ENCODE measurements around the gene RAP1B. TPM values are rescaled to one million over a fixed set of nuclear protein-coding genes. Genes with fewer than 3 reads are reported as not detected.
"Not testable (repeated sequence)": the region's sequence is repeated elsewhere in the genome, so short reads cannot be mapped to it uniquely, and the experiment has no call there.

RAP1B gene
- polyA plus RNA-seq, 4 donors = 106 to 271 (median 130) TPM

DNA sequence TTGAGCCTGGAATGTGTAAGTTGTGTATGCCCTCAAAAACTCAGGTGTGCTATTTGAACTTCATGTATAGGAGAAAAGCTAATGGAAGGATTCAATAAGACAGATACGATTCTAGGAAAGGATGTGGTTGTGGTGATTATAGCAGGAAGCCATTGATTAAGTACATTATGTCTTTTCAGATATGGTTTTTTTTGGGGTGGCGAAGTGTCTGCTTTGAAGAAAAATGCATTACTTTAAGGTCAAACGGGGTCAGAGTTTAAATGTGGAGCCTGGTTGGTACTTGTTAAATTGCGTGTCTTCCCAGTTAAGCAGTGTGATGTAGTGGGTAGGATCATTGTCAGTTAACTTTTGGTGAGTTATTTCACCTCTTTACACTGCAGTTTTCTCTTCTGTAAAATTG lies 63.1 kb downstream of the RAP1B start:
- H3K36me3 ChIP-seq (ENCODE audit: control insufficient read depth in 3 of 3, insufficient read depth in 2 of 3, low read depth in 1 of 3, low read length in 3 of 3) = no peaks in the 10 kb centered on the region
- H3K27ac ChIP-seq (ENCODE audit: low read depth in 1 of 3, low read length in 2 of 3) = no peak overlapping the region
- H3K9me3 ChIP-seq (ENCODE audit: control insufficient read depth in 2 of 2, insufficient read depth in 1 of 2, low read depth in 1 of 2, low read length in 1 of 2) = no peaks in the 10 kb centered on the region
- H3K4me3 ChIP-seq (ENCODE audit: low read depth in 1 of 3, low read length in 3 of 3) = no peak overlapping the region
- H3K27me3 ChIP-seq (ENCODE audit: control insufficient read depth in 3 of 3, insufficient read depth in 3 of 3, low read length in 3 of 3) = no peaks in the 10 kb centered on the region
- peak in 1 of 2 donors; percentile 67 for DNase-seq
- no peaks in the 10 kb centered on the region for H3K4me1 ChIP-seq (ENCODE audit: control insufficient read depth in 3 of 3, insufficient read depth in 2 of 3, low read depth in 1 of 3, low read length in 2 of 3)
- FAIRE-seq = no peak
- 59 to 76% (median 62%) methylated on average over 4 of the region's 4 CpGs for WGBS, 3 donors

DNA sequence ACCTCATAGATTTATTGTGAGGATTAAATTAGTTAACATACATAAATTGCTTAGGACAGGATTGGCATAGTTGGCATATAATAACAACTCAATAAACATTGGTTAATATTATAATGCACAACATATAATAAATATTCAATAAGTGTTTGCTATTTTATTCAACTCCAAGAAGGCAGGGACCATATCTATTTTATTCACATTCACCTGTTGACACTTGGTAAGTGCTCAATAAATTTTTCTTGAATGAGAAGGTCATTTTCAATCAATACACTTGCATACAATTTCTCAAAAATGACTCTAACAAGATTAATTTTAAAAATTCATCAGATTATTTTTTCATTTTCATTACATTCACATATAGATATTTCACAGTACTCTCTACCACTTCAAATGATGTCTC lies 63.7 kb downstream of the RAP1B start:
- Histone ChIP-seq H3K27ac (ENCODE audit: low read depth in 1 of 3, low read length in 2 of 3) (no peak overlapping the region), H3K36me3 (ENCODE audit: control insufficient read depth in 3 of 3, insufficient read depth in 2 of 3, low read depth in 1 of 3, low read length in 3 of 3) (no peaks in the 10 kb centered on the region), H3K27me3 (ENCODE audit: control insufficient read depth in 3 of 3, insufficient read depth in 3 of 3, low read length in 3 of 3) (no peaks in the 10 kb centered on the region), H3K4me1 (ENCODE audit: control insufficient read depth in 3 of 3, insufficient read depth in 2 of 3, low read depth in 1 of 3, low read length in 2 of 3) (no peaks in the 10 kb centered on the region), H3K9me3 (ENCODE audit: control insufficient read depth in 2 of 2, insufficient read depth in 1 of 2, low read depth in 1 of 2, low read length in 1 of 2) (no peaks in the 10 kb centered on the region), H3K4me3 (ENCODE audit: low read depth in 1 of 3, low read length in 3 of 3) (no peak overlapping the region)
- no peak for DNase-seq
- peak; percentile 15 for FAIRE-seq

DNA sequence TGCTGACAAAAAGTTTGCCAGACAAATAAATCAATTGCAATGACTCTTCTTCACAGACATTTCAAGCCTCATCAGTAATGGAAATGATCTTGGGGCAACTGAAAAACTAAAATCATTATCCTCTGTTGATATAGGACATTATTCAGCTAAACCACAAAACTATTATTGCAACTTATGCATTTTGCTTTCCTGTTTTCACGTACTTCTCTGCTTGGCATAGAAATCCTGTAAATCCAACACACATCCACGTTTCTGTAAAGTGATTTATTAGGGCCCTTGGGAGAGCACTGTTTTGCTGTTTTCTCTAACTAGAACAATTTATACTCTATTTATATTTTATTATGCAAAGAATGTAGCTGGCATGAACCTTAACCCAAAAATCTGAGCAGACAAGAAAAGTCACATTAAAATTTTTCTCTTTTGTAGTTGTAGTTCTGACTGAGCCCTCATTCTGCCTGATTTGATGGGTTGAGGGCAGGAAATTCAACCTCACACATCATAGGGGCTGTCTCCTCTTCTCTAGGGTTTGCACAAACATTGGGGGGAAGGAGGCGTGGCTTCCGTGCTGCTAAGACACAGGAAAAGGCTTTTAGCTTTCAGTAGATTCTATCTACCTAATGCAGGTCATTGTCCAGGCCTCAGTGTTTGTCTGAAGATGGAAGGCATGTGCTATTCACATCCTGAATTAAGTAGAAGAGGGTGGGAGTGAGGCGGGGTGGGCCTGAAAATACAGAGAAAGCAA lies 64.6 kb downstream of the RAP1B start:
- peak overlapping the region in 1 of 3 donors; percentile 68 for H3K27ac ChIP-seq (ENCODE audit: low read depth in 1 of 3, low read length in 2 of 3)
- H3K4me3 ChIP-seq (ENCODE audit: low read depth in 1 of 3, low read length in 3 of 3) = no peak overlapping the region
- DNase-seq (peak in 1 of 2 donors; percentile 75), FAIRE-seq (no peak)
- no peaks in the 10 kb centered on the region for H3K9me3 ChIP-seq (ENCODE audit: control insufficient read depth in 2 of 2, insufficient read depth in 1 of 2, low read depth in 1 of 2, low read length in 1 of 2)
- H3K36me3 ChIP-seq (ENCODE audit: control insufficient read depth in 3 of 3, insufficient read depth in 2 of 3, low read depth in 1 of 3, low read length in 3 of 3) = no peaks in the 10 kb centered on the region
- 36 to 58% (median 53%) methylated on average over 5 of the region's 5 CpGs for WGBS, 3 donors
- no peaks in the 10 kb centered on the region for H3K27me3 ChIP-seq (ENCODE audit: control insufficient read depth in 3 of 3, insufficient read depth in 3 of 3, low read length in 3 of 3)
- no peaks in the 10 kb centered on the region for H3K4me1 ChIP-seq (ENCODE audit: control insufficient read depth in 3 of 3, insufficient read depth in 2 of 3, low read depth in 1 of 3, low read length in 2 of 3)

DNA sequence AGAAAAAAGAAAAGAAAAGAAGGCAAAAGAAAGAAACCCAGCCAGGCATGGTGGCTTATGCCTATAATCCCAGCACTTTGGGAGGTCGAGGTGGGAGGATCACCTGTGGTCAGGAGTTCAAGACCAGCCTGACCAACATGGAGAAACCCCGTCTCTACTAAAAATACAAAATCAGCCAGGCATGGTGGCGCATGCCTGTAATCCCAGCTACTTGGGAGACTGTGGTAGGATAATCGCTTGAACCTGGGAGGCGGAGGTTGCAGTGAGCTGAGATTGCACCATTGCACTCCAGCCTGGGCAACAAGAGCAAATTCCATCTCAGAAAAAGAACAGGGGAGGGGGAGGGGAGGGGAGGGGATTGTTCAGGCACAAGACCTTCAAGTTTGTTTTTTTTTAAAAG lies 66.2 kb downstream of the RAP1B start:
- DNase-seq; H3K27me3 ChIP-seq (ENCODE audit: control insufficient read depth in 3 of 3, insufficient read depth in 3 of 3, low read length in 3 of 3); FAIRE-seq; H3K9me3 ChIP-seq (ENCODE audit: control insufficient read depth in 2 of 2, insufficient read depth in 1 of 2, low read depth in 1 of 2, low read length in 1 of 2); H3K4me3 ChIP-seq (ENCODE audit: low read depth in 1 of 3, low read length in 3 of 3); H3K4me1 ChIP-seq (ENCODE audit: control insufficient read depth in 3 of 3, insufficient read depth in 2 of 3, low read depth in 1 of 3, low read length in 2 of 3); H3K36me3 ChIP-seq (ENCODE audit: control insufficient read depth in 3 of 3, insufficient read depth in 2 of 3, low read depth in 1 of 3, low read length in 3 of 3); H3K27ac ChIP-seq (ENCODE audit: low read depth in 1 of 3, low read length in 2 of 3): not testable (repeated sequence)
- WGBS, 3 donors = 90 to 95% (median 93%) methylated on average over 5 of the region's 5 CpGs

DNA sequence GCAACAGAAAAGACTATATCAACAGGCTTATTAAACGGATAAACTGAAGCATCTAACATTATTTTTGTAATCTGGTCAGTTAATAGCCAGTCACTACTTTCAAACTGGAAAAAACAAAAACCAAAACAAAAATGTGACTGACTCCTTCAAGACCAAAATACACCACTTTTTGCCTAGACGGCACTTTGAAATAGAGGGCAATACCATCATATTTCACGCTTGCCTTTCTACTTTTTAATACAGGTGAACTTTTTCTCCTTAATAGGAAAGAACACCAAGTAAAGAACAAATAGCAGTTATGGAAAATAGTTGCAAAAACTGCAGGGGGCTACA lies 75.5 kb downstream of the RAP1B start:
- Histone ChIP-seq H3K36me3 (ENCODE audit: control insufficient read depth in 3 of 3, insufficient read depth in 2 of 3, low read depth in 1 of 3, low read length in 3 of 3) (peaks cover 0 to 7% (median 5%) of the 10 kb centered on the region in 3 donors), H3K4me1 (ENCODE audit: control insufficient read depth in 3 of 3, insufficient read depth in 2 of 3, low read depth in 1 of 3, low read length in 2 of 3) (peaks cover 2 to 18% (median 5%) of the 10 kb centered on the region in 3 donors), H3K9me3 (ENCODE audit: control insufficient read depth in 2 of 2, insufficient read depth in 1 of 2, low read depth in 1 of 2, low read length in 1 of 2) (no peaks in the 10 kb centered on the region), H3K27me3 (ENCODE audit: control insufficient read depth in 3 of 3, insufficient read depth in 3 of 3, low read length in 3 of 3) (no peaks in the 10 kb centered on the region), H3K27ac (ENCODE audit: low read depth in 1 of 3, low read length in 2 of 3) (peak overlapping the region; percentile 92 to 96 (median 96)), H3K4me3 (ENCODE audit: low read depth in 1 of 3, low read length in 3 of 3) (peak overlapping the region; percentile 59 to 96 (median 60))
- 6 to 30% (median 17%) methylated on average over 3 of the region's 3 CpGs for WGBS, 3 donors
- no peak for DNase-seq
- FAIRE-seq = no peak

DNA sequence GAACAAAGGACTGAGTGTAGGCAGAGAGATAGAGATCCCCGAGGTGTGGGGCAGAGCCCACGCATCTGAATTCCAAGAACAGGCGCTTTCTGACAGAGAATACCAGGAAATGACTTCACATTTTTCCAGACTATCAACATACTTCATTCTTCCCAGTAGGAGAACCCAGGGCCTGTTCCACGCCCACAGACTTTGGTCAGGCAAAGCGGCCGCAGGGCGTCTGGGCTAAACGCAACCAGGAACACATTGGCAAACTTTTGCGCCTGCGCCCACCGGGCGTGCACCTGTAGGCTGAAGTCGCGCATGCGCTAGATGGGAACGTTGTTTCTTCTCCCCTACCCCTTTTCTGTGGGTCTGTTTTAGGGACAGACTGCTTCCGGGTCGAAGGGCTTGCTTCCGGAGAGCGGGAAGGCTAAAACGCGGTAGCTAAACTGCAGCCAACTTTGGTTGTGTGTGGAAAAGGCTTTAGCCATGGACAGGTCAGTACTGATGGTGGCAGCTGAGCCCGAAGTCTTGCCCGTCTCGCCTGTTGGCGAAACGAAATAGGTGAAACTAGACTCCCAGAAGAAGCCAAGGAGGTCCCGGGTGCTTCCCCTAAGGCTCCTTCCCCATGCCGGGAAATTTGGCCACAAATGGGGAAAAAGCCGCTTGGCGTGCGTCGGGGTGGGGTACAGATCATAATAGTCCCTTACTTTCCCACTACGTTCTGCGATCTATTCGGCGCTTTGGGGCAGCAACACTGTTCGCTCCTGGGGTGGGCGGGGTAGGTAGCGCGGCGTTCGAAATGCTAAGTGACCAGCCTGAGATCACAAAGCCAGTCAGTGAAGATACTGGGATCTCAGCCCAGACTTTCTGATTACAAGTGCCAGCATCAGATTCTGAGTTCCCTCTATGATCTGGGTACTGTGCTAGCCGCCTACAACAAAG lies 76.2 kb downstream of the RAP1B start, which contains the start of gene NUP107:
TSS of gene NUP107 (plus strand) at position 384 of the 927 bp plus-strand sequence. CDS start at position 472, 88 bp downstream.
- Histone ChIP-seq H3K27ac (ENCODE audit: low read depth in 1 of 3, low read length in 2 of 3) (peak within 1 kb of the TSS; percentile 92 to 96 (median 96)), H3K4me3 (ENCODE audit: low read depth in 1 of 3, low read length in 3 of 3) (peak within 1 kb of the TSS; percentile 59 to 96 (median 60)), H3K36me3 (ENCODE audit: control insufficient read depth in 3 of 3, insufficient read depth in 2 of 3, low read depth in 1 of 3, low read length in 3 of 3) (peaks cover 0 to 12% (median 6%) of the 10 kb centered on the region in 3 donors), H3K9me3 (ENCODE audit: control insufficient read depth in 2 of 2, insufficient read depth in 1 of 2, low read depth in 1 of 2, low read length in 1 of 2) (no peaks in the 10 kb centered on the region), H3K4me1 (ENCODE audit: control insufficient read depth in 3 of 3, insufficient read depth in 2 of 3, low read depth in 1 of 3, low read length in 2 of 3) (peaks cover 2 to 18% (median 5%) of the 10 kb centered on the region in 3 donors), H3K27me3 (ENCODE audit: control insufficient read depth in 3 of 3, insufficient read depth in 3 of 3, low read length in 3 of 3) (no peaks in the 10 kb centered on the region)
- DNase-seq = peak; percentile 100
- WGBS, 3 donors = 0 to 1% (median 0%) methylated on average over 44 of the region's 44 CpGs
- FAIRE-seq = no peak

DNA sequence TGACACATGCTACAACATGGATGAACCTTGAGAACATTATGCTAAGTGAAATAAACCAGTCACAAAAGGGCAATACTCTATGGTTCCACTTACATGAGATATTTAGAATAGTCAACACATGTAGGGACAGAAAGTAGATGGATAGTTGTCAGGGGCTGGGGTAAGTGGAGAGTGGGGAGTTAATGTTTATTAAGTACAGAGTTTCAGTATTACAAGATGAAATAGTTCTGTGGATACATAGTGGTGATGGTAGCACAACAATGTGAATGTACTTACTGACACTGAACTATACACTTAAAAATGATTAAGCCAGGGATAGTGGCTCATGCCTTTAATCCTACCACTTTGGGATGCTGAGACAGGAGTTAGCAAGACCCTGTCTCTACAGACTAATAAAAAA lies 84.8 kb downstream of the RAP1B start:
- H3K9me3 ChIP-seq (ENCODE audit: control insufficient read depth in 2 of 2, insufficient read depth in 1 of 2, low read depth in 1 of 2, low read length in 1 of 2) = no peaks in the 10 kb centered on the region
- H3K27ac ChIP-seq (ENCODE audit: low read depth in 1 of 3, low read length in 2 of 3) = no peak overlapping the region
- H3K4me1 ChIP-seq (ENCODE audit: control insufficient read depth in 3 of 3, insufficient read depth in 2 of 3, low read depth in 1 of 3, low read length in 2 of 3) = no peaks in the 10 kb centered on the region
- H3K36me3 ChIP-seq (ENCODE audit: control insufficient read depth in 3 of 3, insufficient read depth in 2 of 3, low read depth in 1 of 3, low read length in 3 of 3) = peaks cover 17 to 47% (median 20%) of the 10 kb centered on the region in 3 donors
- no peaks in the 10 kb centered on the region for H3K27me3 ChIP-seq (ENCODE audit: control insufficient read depth in 3 of 3, insufficient read depth in 3 of 3, low read length in 3 of 3)
- no peak overlapping the region for H3K4me3 ChIP-seq (ENCODE audit: low read depth in 1 of 3, low read length in 3 of 3)
- no peak for DNase-seq
- FAIRE-seq = no peak

DNA sequence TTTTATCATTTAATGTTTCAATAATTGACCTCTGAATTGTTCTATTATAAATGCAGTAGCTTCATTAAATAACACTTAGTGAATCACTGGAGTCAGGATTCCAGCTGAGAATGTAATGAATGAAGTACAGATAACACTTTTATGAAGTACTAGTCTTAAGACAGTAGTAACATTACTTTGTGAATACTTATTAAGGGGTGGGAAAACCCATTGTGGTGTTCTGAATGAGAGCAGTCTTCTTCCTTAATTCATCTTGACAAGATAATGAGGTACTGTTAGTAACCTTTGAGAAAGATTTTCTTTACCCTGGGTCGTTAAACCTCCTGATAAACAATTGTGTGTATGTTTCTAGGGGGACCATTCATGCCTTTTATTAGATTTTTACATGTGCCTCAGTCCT lies 88.8 kb downstream of the RAP1B start:
- no peaks in the 10 kb centered on the region for H3K27me3 ChIP-seq (ENCODE audit: control insufficient read depth in 3 of 3, insufficient read depth in 3 of 3, low read length in 3 of 3)
- peaks cover 12 to 46% (median 12%) of the 10 kb centered on the region in 3 donors for H3K36me3 ChIP-seq (ENCODE audit: control insufficient read depth in 3 of 3, insufficient read depth in 2 of 3, low read depth in 1 of 3, low read length in 3 of 3)
- H3K4me3 ChIP-seq (ENCODE audit: low read depth in 1 of 3, low read length in 3 of 3) = no peak overlapping the region
- no peaks in the 10 kb centered on the region for H3K9me3 ChIP-seq (ENCODE audit: control insufficient read depth in 2 of 2, insufficient read depth in 1 of 2, low read depth in 1 of 2, low read length in 1 of 2)
- DNase-seq (no peak), FAIRE-seq (no peak)
- H3K4me1 ChIP-seq (ENCODE audit: control insufficient read depth in 3 of 3, insufficient read depth in 2 of 3, low read depth in 1 of 3, low read length in 2 of 3) = no peaks in the 10 kb centered on the region
- H3K27ac ChIP-seq (ENCODE audit: low read depth in 1 of 3, low read length in 2 of 3) = no peak overlapping the region
- WGBS, 3 donors = 77 to 81% (median 79%) methylated on average over 1 of the region's 1 CpG

Data from small intestine (tissue), 7 donors.